HEK293 (cell line): ENCODE measurements around the gene MAP4K2.

Source experiments
- CTCF ChIA-PET: fragments of 350-600 bp; formaldehyde crosslinking; extraction: SDS; loops from one replicate; lab custom pipeline; 2021; ENCODE audit warnings: antibody characterized with exemption; lab: Yijun Ruan, JAX
- POLR2A ChIA-PET: fragments of 300-600 bp; formaldehyde crosslinking; extraction: SDS; loops from one replicate; lab custom pipeline; 2020; ENCODE audit warnings: antibody characterized with exemption, inconsistent platforms; lab: Yijun Ruan, JAX
- H3K27ac ChIP-seq: fragments of 200-500 bp; sonication (Bioruptor generic); 2 replicates; pipeline ENCODE4 v1.5.1; 2014; ENCODE audit warnings: low read depth, low read length, control low read depth, inconsistent platforms; ENCODE audit errors: extremely low read depth
- H3K36me3 ChIP-seq, 2 experiments: fragments of 200-500 bp in 1 of 2; sonication (Bioruptor generic) in 1 of 2; 1 replicate in 1 of 2; 2 replicates in 1 of 2; pipeline ENCODE4 v1.5.1; 2014 to 2017; ENCODE audit warnings: inconsistent platforms in 2 of 2, low read length in 2 of 2; ENCODE audit not compliant: control insufficient read depth in 2 of 2, insufficient read depth in 1 of 2
- H3K4me1 ChIP-seq: fragments of 200-500 bp; sonication (Bioruptor generic); 2 replicates; pipeline ENCODE4 v1.5.1; 2014; ENCODE audit warnings: mild to moderate bottlenecking, low read length, inconsistent platforms; ENCODE audit not compliant: control insufficient read depth, insufficient read depth
- H3K4me3 ChIP-seq: 2 replicates; pipeline ENCODE4 v1.5.1; 2011; ENCODE audit warnings: low read depth, mild to moderate bottlenecking, control low read depth, low read length, moderate library complexity
- H3K9me3 ChIP-seq: fragments of 200-500 bp; sonication (Bioruptor generic); 2 replicates; pipeline ENCODE4 v1.5.1; 2014; ENCODE audit warnings: low read depth, low read length, inconsistent platforms; ENCODE audit not compliant: control insufficient read depth, insufficient read depth
- EGR2 ChIP-seq: fragments of 450-650 bp; formaldehyde crosslinking; IDR thresholded peaks from 2 replicates; pipeline ENCODE4 v1.5.1; 2016; ENCODE audit warnings: low read depth, missing biosample characterization, missing genetic modification characterization
- GLI2 ChIP-seq: fragments of 450-650 bp; formaldehyde crosslinking; IDR thresholded peaks from 2 replicates; pipeline ENCODE4; 2017; ENCODE audit warnings: missing biosample characterization, missing genetic modification characterization, low read depth, borderline replicate concordance
- HOXD13 ChIP-seq: sonication (generic); formaldehyde crosslinking; IDR thresholded peaks from 2 replicates; pipeline ENCODE4 v1.8.0; 2022; ENCODE audit warnings: missing genetic modification reagents, borderline replicate concordance
- RBAK ChIP-seq: fragments of 450-650 bp; formaldehyde crosslinking; IDR thresholded peaks from 2 replicates; pipeline ENCODE4 v1.5.1; 2016; ENCODE audit warnings: missing biosample characterization, missing genetic modification characterization
- SCRT1 ChIP-seq: fragments of 450-650 bp; formaldehyde crosslinking; IDR thresholded peaks from 2 replicates; pipeline ENCODE4 v1.5.1; 2016; ENCODE audit warnings: missing biosample characterization, missing genetic modification characterization, borderline replicate concordance
- SETDB1 ChIP-seq: IDR thresholded peaks from one replicate; pipeline ENCODE4 v1.6.1; 2017; ENCODE audit warnings: mild to moderate bottlenecking, low read length, moderate library complexity, mixed read lengths; ENCODE audit not compliant: insufficient read length
- ZBTB48 ChIP-seq: fragments of 450-650 bp; formaldehyde crosslinking; IDR thresholded peaks from 2 replicates; pipeline ENCODE4 v1.5.1; 2016; ENCODE audit warnings: missing biosample characterization, missing genetic modification characterization
- ZBTB8A ChIP-seq: fragments of 450-650 bp; formaldehyde crosslinking; IDR thresholded peaks from 2 replicates; pipeline ENCODE4 v1.5.1; 2016; ENCODE audit warnings: missing biosample characterization, missing genetic modification characterization
- ZNF121 ChIP-seq: fragments of 450-650 bp; formaldehyde crosslinking; IDR thresholded peaks from 2 replicates; pipeline ENCODE4 v1.5.1; 2016; ENCODE audit warnings: missing biosample characterization, missing genetic modification characterization
- ZNF302 ChIP-seq: fragments of 450-650 bp; formaldehyde crosslinking; IDR thresholded peaks from 2 replicates; pipeline ENCODE4 v1.5.1; 2016; ENCODE audit warnings: missing biosample characterization, missing genetic modification characterization, low read depth
- ZNF341 ChIP-seq: fragments of 450-650 bp; formaldehyde crosslinking; IDR thresholded peaks from 2 replicates; pipeline ENCODE4; 2016; ENCODE audit warnings: low read depth, missing biosample characterization, missing genetic modification characterization
- ZNF404 ChIP-seq: fragments of 450-650 bp; formaldehyde crosslinking; IDR thresholded peaks from 2 replicates; pipeline ENCODE4 v1.5.1; 2017; ENCODE audit warnings: missing biosample characterization, missing genetic modification characterization
- ZNF433 ChIP-seq: fragments of 450-650 bp; formaldehyde crosslinking; IDR thresholded peaks from 2 replicates; pipeline ENCODE4 v1.5.1; 2016; ENCODE audit warnings: missing biosample characterization, missing genetic modification characterization, low read depth
- ZNF473 ChIP-seq: fragments of 450-650 bp; formaldehyde crosslinking; IDR thresholded peaks from 2 replicates; pipeline ENCODE4 v1.5.1; 2017; ENCODE audit warnings: missing biosample characterization, missing genetic modification characterization
- ZNF501 ChIP-seq: fragments of 450-650 bp; formaldehyde crosslinking; IDR thresholded peaks from 2 replicates; pipeline ENCODE4 v1.5.1; 2016; ENCODE audit warnings: missing biosample characterization, missing genetic modification characterization
- ZNF776 ChIP-seq: fragments of 450-650 bp; formaldehyde crosslinking; IDR thresholded peaks from 2 replicates; pipeline ENCODE4 v1.5.0; 2017; ENCODE audit warnings: missing biosample characterization, missing genetic modification characterization, borderline replicate concordance
- TF ChIP-seq, protein P1 (sequence below): fragments of 450-650 bp; formaldehyde crosslinking; optimal IDR thresholded peaks from 2 replicates; pipeline ENCODE3; 2016; ENCODE audit warnings: missing biosample characterization, mild to moderate bottlenecking, missing genetic modification characterization
- TF ChIP-seq, protein P2 (sequence below): fragments of 450-650 bp; formaldehyde crosslinking; IDR thresholded peaks from 2 replicates; pipeline ENCODE4 v1.5.1; 2017; ENCODE audit warnings: missing biosample characterization, missing genetic modification characterization
- TF ChIP-seq, protein P3 (sequence below): fragments of 450-650 bp; formaldehyde crosslinking; IDR thresholded peaks from 2 replicates; pipeline ENCODE4 v1.5.1; 2016; ENCODE audit warnings: missing biosample characterization, missing genetic modification characterization
- TF ChIP-seq, protein P4 (sequence below): fragments of 450-650 bp; formaldehyde crosslinking; IDR thresholded peaks from 2 replicates; pipeline ENCODE4 v1.5.1; 2017; ENCODE audit warnings: missing biosample characterization, missing genetic modification characterization

The MAP4K2 gene

DNA sequence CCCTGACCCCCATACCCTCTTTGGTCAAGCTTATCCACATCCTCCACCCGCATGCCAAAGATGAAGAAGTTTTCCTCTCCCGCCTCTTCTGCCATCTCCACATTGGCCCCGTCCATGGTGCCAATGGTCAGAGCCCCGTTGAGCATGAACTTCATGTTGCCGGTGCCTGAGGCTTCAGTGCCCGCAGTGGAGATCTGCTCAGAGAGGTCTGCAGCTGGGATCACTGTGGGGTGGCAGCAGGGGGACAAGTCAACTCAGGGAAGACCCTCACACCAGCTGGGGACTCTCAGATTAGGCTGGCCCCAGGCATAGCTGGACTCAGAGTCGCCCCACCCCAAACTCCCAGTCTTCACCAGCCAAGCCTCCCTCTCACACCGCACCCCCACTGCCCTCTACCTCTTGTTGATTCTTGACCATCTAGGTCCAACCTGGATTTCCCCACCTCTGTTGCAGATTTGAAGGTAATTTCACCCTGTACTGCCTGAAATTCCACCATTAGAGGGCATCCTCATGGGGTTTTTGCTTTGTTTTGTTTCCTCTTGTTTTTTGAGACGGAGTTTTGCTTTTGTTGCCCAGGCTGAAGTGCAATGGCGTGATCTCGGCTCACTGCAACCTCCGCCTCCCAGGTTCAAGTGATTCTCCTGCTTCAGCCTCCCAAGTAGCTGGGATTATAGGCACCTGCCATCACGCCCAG lies 52.5 kb downstream of the MAP4K2 start:
- no peaks in the 10 kb centered on the region for H3K4me1 ChIP-seq
- CTCF ChIA-PET: interaction anchor here (0.7 to 1.7 kb wide), 2 partner anchors 10 to 45 kb away, joined by 3 read pairs; no protein-coding TSS in a partner anchor

DNA sequence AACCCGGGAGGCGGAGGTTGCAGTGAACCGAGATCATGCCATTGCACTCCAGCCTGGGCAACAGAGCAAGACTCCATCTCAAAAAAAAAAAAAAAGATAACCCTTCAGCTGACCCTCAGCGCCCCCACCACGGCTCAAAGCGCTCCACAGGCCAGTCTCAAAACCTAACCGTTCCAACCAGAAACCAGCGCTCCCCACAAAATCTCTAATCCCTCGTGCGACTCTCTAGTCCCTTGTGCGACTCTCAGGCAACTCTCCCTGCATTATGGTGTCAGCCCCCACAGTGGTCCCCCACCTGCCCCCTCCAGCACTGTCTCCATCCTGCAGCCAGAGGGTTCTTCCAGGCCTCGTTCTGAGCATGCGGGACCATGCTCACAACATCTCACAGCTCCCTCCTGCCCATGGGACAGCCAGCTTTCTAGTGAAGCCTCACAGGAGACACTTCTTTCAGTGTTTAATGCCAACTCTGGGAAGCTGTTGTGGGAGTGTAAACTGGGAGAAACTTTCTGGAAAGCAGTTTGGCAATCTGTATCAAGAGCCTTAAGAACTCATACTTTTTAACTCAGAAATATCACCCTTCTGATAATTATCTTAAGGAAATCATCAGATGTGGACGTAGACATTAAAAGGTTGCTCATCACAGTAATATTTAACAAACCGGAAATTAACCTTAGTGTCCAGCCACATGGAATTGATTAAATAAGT lies 54.9 kb downstream of the MAP4K2 start:
- Histone ChIP-seq H3K36me3 (peaks cover 0 to 3% of the 10 kb centered on the region in 2 experiments; a peak in 1 of 3 replicates), H3K4me3 (no peak overlapping the region), H3K27ac (no peak overlapping the region), H3K4me1 (no peaks in the 10 kb centered on the region), H3K9me3 (no peaks in the 10 kb centered on the region)
- ChIA-PET POLR2A (no interaction called here), CTCF (interaction anchor here (1.1 kb wide), 1 partner anchor 20 kb away, joined by 3 read pairs; no protein-coding TSS in a partner anchor)
- TF ChIP-seq ZNF341 (tag by site-specific recombination) (no peak), ZNF404 (tag by site-specific recombination) (no peak), ZBTB48 (tag by site-specific recombination) (no peak), ZNF121 (tag by site-specific recombination) (0 out of 2 replicates have a peak, but pooled peaks have one; percentile 46), SETDB1 (no peak), ZNF433 (tag by site-specific recombination) (no peak), ZNF501 (tag by site-specific recombination) (no peak)
- TF ChIP-seq, protein P1, sequence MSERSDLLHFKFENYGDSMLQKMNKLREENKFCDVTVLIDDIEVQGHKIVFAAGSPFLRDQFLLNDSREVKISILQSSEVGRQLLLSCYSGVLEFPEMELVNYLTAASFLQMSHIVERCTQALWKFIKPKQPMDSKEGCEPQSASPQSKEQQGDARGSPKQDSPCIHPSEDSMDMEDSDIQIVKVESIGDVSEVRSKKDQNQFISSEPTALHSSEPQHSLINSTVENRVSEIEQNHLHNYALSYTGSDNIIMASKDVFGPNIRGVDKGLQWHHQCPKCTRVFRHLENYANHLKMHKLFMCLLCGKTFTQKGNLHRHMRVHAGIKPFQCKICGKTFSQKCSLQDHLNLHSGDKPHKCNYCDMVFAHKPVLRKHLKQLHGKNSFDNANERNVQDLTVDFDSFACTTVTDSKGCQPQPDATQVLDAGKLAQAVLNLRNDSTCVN: no peak

More for the DNA sequence above, 52.5 kb downstream of the MAP4K2 start:
- no peak overlapping the region for H3K27ac ChIP-seq
- no peak overlapping the region for H3K4me3 ChIP-seq
- peaks cover 0 to 3% of the 10 kb centered on the region in 2 experiments; a peak in 1 of 3 replicates for H3K36me3 ChIP-seq
- H3K9me3 ChIP-seq: no peaks in the 10 kb centered on the region
- POLR2A ChIA-PET: no interaction called here
- TF ChIP-seq ZBTB8A (tag by site-specific recombination): no peak
- TF ChIP-seq, protein P2, sequence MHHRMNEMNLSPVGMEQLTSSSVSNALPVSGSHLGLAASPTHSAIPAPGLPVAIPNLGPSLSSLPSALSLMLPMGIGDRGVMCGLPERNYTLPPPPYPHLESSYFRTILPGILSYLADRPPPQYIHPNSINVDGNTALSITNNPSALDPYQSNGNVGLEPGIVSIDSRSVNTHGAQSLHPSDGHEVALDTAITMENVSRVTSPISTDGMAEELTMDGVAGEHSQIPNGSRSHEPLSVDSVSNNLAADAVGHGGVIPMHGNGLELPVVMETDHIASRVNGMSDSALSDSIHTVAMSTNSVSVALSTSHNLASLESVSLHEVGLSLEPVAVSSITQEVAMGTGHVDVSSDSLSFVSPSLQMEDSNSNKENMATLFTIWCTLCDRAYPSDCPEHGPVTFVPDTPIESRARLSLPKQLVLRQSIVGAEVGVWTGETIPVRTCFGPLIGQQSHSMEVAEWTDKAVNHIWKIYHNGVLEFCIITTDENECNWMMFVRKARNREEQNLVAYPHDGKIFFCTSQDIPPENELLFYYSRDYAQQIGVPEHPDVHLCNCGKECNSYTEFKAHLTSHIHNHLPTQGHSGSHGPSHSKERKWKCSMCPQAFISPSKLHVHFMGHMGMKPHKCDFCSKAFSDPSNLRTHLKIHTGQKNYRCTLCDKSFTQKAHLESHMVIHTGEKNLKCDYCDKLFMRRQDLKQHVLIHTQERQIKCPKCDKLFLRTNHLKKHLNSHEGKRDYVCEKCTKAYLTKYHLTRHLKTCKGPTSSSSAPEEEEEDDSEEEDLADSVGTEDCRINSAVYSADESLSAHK (tag by site-specific recombination): no peak
- no peak for TF ChIP-seq ZNF302 (tag by site-specific recombination)
- TF ChIP-seq ZNF776 (tag by site-specific recombination): no peak
- TF ChIP-seq, protein P3, sequence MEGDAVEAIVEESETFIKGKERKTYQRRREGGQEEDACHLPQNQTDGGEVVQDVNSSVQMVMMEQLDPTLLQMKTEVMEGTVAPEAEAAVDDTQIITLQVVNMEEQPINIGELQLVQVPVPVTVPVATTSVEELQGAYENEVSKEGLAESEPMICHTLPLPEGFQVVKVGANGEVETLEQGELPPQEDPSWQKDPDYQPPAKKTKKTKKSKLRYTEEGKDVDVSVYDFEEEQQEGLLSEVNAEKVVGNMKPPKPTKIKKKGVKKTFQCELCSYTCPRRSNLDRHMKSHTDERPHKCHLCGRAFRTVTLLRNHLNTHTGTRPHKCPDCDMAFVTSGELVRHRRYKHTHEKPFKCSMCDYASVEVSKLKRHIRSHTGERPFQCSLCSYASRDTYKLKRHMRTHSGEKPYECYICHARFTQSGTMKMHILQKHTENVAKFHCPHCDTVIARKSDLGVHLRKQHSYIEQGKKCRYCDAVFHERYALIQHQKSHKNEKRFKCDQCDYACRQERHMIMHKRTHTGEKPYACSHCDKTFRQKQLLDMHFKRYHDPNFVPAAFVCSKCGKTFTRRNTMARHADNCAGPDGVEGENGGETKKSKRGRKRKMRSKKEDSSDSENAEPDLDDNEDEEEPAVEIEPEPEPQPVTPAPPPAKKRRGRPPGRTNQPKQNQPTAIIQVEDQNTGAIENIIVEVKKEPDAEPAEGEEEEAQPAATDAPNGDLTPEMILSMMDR: no peak
- no peak for TF ChIP-seq SCRT1 (tag by site-specific recombination)
- no peak for TF ChIP-seq ZNF473 (tag by site-specific recombination)
- TF ChIP-seq RBAK (tag by site-specific recombination): no peak
- TF ChIP-seq, protein P4, sequence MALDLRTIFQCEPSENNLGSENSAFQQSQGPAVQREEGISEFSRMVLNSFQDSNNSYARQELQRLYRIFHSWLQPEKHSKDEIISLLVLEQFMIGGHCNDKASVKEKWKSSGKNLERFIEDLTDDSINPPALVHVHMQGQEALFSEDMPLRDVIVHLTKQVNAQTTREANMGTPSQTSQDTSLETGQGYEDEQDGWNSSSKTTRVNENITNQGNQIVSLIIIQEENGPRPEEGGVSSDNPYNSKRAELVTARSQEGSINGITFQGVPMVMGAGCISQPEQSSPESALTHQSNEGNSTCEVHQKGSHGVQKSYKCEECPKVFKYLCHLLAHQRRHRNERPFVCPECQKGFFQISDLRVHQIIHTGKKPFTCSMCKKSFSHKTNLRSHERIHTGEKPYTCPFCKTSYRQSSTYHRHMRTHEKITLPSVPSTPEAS (tag by site-specific recombination): no peak
- TF ChIP-seq GLI2 (tag by site-specific recombination): no peak
- no peak for TF ChIP-seq EGR2 (tag by site-specific recombination)
- TF ChIP-seq HOXD13 (CRISPR knock-in tag): no peak
- TF ChIP-seq, all 188 proteins: peak for 0
